ENCODE measurements around the gene TNS1.

The TNS1 gene

GRCh38 chr2:218015586-218016521 lies 13.1 kb upstream of the TNS1 start:
- no peak for DNase-seq

- no peak for DNase-seq
Observed at GRCh38 chr2:218014706-218015585, 12.2 kb upstream of the TNS1 start.

- no peak for DNase-seq
Observed at GRCh38 chr2:218013289-218013688, 10.5 kb upstream of the TNS1 start.

DNA sequence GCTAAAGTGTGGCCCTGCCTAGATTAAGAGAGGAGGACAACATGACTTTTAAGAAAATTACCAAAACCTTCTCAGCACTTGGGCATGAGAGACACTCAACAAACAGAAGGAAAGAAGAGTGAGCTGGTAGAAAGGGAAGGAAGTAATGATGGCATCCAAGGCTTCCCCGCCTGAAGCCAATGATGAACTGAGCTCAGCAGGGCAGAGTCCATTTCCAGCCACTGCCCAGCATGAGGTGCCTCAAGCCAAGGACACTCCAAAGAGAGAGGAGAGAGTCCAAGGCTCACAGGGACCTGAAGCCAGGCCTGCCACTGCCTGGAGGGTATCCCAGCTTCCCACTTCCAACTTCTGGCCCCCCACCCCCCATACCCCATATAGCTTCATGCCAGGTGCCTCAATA lies 9.5 kb upstream of the TNS1 start:
- no peak for DNase-seq

DNA sequence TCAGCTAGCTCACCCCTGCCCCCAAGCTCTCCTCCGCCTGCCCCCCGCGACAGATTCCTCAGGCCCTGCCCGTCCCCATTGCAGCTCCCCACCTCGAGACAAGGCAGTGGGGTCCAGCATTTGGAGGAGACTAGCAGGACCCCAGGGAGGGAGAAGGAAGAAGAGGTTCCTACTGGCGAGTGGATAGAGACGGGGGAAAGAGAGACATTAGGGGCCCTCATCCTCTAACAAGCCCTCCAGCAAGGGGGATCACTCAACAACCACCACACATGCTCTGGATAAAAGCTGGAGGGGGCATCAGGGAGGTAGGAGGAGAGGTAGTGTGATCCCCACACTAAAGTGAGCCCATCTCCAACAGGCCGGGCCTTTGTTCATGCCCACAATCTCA lies 8.9 kb upstream of the TNS1 start:
- no peak for DNase-seq

- no peak for DNase-seq
Observed at GRCh38 chr2:218010984-218011652, 8.3 kb upstream of the TNS1 start.

GRCh38 chr2:218010140-218010983 lies 7.6 kb upstream of the TNS1 start:
- DNase-seq = peak; percentile 61

GRCh38 chr2:218009765-218010139 lies 7.0 kb upstream of the TNS1 start:
- no peak for DNase-seq

DNA sequence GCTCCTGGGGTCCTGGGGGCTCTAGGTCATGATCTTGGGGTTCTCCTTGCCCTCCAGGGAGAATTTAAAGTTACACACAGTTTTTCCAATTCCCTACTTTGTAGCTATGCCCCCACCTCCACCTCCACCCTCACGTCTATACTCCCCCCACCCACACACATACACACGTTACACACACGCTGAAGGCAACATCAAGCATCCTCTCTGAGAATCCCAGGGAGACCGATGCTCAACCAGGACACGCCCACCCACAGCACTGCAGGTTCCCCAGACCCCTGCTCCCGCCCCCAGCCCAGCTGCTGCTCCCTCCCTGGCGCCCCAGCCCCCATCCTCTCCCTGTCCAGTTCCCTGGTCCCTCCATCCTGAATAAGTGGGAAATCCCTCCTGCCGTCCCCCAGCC lies 6.4 kb upstream of the TNS1 start:
- no peak for DNase-seq

- peak; percentile 34 for DNase-seq
Observed at GRCh38 chr2:218008060-218009040, 5.6 kb upstream of the TNS1 start.

DNA sequence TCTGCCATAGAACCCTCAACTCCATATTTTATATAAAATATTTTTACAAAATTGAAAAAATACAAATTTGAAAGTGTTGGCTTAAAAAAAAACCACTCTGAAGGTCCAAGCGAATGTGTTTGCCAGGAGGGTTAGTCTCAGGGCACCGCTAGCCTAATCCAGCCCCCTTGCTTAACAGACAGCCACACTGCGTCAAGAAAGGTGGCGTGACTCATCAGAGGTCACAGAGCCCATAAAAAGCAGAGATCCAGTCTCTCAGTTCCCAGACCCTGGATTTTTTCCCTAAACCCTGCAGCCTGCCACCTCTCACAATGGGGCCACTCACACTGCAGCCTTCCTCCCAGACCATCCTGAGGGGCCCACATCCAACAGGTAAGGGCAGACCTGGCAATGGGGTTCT lies 3.9 kb upstream of the TNS1 start:
- peak; percentile 48 for DNase-seq

DNA sequence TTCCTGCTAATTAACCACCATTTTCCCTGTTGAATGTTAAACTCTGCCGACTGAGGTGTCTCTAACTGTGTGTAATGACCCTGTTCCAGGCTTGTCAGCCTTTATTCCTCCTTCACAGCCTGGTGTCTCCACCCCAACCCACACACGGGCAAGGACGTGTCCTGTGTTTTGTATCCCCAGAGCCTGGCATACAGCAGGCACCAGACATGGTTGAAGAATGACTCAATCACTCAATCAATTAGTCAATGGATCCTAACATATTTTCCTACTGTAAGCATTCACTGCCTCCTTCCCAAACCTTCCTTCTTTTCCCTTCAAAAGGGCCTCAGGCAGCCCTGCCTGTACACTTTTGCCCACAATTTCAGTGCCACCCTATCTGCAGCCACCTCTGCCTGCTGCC lies 2.7 kb upstream of the TNS1 start:
- no peak for DNase-seq

DNA sequence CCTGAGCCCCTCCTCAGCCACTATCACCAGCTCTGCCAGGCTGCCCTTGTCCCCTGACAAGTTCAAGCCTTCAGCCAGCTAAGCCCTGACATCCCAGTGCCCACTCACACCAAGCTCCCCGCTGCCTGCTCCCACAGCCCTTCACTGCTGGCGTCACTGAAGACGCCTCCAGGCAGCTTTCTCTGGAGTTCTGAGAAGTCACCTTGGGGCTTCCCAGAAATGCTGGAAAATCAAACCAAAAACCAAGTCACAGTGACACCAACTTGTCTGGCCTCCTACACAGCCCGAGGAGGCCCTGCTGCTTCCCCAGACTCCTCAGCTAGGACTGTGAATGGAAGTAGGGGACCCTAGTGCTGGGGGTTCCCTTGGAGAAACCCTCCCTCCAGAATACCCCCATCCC lies 2.2 kb upstream of the TNS1 start:
- DNase-seq = no peak

- peak; percentile 89 for DNase-seq
Observed at GRCh38 chr2:218003981-218004419, 1.2 kb upstream of the TNS1 start.

DNA sequence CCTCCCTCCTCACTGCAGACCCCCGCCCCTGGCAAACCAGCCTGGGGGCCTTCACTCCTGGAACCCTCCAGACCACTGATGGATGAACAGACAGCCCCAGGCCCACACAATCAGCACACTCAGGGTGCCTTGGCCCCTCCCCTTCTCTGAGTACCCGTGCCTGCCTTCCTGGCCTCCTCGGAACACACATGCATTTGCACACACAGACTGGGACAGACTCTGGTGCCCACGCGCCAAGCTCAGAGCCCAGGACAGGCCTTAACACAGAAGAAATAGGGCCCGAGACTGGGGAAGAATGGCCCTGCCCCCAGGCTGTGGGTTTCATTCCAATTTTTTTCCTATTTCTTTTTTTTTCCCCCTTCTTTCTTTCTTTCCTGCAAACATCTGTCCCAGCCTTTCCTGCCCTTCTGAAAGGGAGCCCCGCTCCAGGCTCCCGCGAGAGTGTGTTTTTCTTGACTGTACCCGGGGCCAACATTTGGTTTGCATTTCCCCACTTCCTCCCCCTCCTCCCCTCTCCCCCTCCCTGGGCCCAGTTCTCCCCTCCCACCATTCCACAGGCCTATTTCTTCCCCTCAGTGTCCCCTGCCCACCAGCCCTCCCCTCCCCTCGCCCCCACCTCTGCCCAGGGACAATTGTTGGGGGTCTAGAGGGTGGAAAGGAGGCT lies 618 bp upstream of the TNS1 start:
- peak; percentile 52 for DNase-seq

GRCh38 chr2:218002143-218002844 lies 501 bp downstream of the TNS1 start:
- DNase-seq = no peak

GRCh38 chr2:218001629-218002028 lies 1.2 kb downstream of the TNS1 start:
- no peak for DNase-seq

GRCh38 chr2:218000136-218000535 lies 2.7 kb downstream of the TNS1 start:
- peak; percentile 60 for DNase-seq

- no peak for DNase-seq
Observed at GRCh38 chr2:217999595-217999959, 3.2 kb downstream of the TNS1 start.
